OCI-LY1 (cell line): Measurements from ENCODE around the gene USP9Y.

ENCODE experiments used
- CTCF ChIP-seq: fragments of 200-600 bp; sonication (generic), shearing (Covaris generic); IDR thresholded peaks from 2 replicates; pipeline ENCODE4 v1.5.1; 2017; ENCODE audit warnings: mild to moderate bottlenecking, antibody characterized with exemption, low read length, moderate library complexity, mixed read lengths
- EZH2 ChIP-seq: fragments of 200-600 bp; sonication (generic), shearing (Covaris generic); IDR thresholded peaks from 2 replicates; pipeline ENCODE4 v1.8.0; 2017; ENCODE audit warnings: borderline replicate concordance, mixed run types, mild to moderate bottlenecking, antibody characterized with exemption, low read length, moderate library complexity, mixed read lengths

GRCh38 chrY:12678111-12678510, 22.9 kb upstream of the USP9Y start:
- TF ChIP-seq CTCF: no peak
- TF ChIP-seq EZH2: no peak
